Renal cortical epithelial cell (primary cell): Measurements from ENCODE around the gene SDC3. TPM values are rescaled to one million over a fixed set of nuclear protein-coding genes. Genes with fewer than 3 reads are reported as not detected.

Experiments used
- total RNA-seq: library from RNA; depleted of rRNA; stranded (reverse); fragments of >200 nt; gene quantifications from 2 replicates; pipeline ENCODE4 v1.2.3, GENCODE V29; 2014

Gene SDC3
- total RNA-seq, 1 donor from 2014 or later, result 56.7 TPM

Other genes starting within 250 kb of the SDC3 start
- not detected in 2 replicates for gene MATN1, start 185.2 kb downstream of the SDC3 start, total RNA-seq
- 0.17 TPM in 1 of 2 replicates, not detected in the other for gene LAPTM5, start 151.0 kb downstream of the SDC3 start, total RNA-seq
- gene PUM1, start 157.0 kb upstream of the SDC3 start, total RNA-seq, result 47.8 and 185 TPM in 2 replicates